ENCODE measurements around the gene TRAPPC3L.

DNA sequence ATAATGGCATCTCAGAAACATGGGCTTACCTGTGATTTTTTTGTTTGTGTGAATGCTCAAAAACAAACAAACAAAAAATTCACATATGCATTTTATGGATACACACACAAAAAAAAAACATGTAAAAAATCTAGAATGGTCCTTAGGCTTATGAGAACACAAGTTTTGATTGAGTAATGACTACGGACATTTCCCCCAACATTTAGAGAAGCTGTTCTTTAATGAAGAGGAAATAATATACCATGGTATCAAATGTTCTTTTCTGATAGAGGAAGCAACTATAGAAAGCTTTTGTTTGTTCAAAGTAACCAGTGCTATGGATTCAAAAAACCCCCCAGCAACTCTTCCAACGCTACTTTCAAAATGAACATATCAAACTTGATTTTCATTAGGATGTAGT is 93.0 kb downstream of the TRAPPC3L start:
- TF ChIP-seq, protein P1, sequence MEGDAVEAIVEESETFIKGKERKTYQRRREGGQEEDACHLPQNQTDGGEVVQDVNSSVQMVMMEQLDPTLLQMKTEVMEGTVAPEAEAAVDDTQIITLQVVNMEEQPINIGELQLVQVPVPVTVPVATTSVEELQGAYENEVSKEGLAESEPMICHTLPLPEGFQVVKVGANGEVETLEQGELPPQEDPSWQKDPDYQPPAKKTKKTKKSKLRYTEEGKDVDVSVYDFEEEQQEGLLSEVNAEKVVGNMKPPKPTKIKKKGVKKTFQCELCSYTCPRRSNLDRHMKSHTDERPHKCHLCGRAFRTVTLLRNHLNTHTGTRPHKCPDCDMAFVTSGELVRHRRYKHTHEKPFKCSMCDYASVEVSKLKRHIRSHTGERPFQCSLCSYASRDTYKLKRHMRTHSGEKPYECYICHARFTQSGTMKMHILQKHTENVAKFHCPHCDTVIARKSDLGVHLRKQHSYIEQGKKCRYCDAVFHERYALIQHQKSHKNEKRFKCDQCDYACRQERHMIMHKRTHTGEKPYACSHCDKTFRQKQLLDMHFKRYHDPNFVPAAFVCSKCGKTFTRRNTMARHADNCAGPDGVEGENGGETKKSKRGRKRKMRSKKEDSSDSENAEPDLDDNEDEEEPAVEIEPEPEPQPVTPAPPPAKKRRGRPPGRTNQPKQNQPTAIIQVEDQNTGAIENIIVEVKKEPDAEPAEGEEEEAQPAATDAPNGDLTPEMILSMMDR (IDR thresholded peaks at IDR 0.05 in 8 of 11, conservative IDR thresholded peaks at IDR 0.05 in 3 of 11), result no peak
- TF ChIP-seq POLR2A (IDR thresholded peaks at IDR 0.05) (no peak), POLR2AphosphoS5 (IDR thresholded peaks at IDR 0.05) (no peak)
